ENCODE measurements around the gene BRAP. TPM values are rescaled to one million over a fixed set of nuclear protein-coding genes. Genes with fewer than 3 reads are reported as not detected.

The BRAP gene, protein sequence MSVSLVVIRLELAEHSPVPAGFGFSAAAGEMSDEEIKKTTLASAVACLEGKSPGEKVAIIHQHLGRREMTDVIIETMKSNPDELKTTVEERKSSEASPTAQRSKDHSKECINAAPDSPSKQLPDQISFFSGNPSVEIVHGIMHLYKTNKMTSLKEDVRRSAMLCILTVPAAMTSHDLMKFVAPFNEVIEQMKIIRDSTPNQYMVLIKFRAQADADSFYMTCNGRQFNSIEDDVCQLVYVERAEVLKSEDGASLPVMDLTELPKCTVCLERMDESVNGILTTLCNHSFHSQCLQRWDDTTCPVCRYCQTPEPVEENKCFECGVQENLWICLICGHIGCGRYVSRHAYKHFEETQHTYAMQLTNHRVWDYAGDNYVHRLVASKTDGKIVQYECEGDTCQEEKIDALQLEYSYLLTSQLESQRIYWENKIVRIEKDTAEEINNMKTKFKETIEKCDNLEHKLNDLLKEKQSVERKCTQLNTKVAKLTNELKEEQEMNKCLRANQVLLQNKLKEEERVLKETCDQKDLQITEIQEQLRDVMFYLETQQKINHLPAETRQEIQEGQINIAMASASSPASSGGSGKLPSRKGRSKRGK
- 23.2 and 33.8 TPM in 2 replicates for total RNA-seq

DNA sequence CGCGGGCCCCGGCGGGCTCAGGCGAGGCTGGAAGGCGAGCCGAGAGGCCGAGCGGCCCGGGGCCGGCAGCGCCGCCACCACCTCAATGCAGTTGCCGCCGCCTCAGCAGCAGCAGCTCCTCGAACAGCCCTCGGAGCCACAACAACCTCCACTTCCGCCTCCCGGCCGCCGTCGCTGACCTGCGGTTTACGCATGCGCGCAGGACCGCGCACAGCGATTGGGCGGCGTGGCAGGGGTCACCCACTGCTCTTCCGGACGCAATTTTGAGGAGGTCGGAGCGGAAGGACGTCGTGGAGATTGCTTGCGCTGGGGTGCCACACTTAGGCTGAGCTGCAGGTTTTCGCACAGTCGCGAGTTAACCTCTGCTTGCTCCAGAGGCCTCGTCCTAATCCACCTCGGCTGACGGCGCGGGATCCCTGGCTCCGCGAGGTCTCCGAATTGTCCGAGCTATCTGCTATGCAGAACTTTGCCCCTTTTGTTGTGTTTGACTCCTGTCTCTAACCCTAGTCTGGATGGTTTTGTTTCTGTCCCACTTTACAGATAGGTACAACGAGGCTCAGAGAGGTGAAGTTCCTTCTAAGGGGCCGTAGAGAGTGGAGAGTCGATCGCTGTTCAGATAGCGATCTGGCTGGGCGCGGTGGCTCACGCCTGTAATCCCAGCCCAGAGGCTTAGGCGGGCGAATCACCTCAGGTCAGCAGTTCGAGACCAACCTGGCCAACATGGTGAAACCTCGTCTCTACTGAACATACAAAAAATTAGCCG lies at the start of gene BRAP, which contains the start of gene ACAD10:
Gene BRAP (minus strand): TSS at position 146 of the 763 bp plus-strand sequence. CDS start 164 bp downstream, outside the sequence.
Gene ACAD10 (plus strand): TSS at position 243 of the 763 bp plus-strand sequence. CDS start 6,657 bp downstream, outside the sequence.

DNA sequence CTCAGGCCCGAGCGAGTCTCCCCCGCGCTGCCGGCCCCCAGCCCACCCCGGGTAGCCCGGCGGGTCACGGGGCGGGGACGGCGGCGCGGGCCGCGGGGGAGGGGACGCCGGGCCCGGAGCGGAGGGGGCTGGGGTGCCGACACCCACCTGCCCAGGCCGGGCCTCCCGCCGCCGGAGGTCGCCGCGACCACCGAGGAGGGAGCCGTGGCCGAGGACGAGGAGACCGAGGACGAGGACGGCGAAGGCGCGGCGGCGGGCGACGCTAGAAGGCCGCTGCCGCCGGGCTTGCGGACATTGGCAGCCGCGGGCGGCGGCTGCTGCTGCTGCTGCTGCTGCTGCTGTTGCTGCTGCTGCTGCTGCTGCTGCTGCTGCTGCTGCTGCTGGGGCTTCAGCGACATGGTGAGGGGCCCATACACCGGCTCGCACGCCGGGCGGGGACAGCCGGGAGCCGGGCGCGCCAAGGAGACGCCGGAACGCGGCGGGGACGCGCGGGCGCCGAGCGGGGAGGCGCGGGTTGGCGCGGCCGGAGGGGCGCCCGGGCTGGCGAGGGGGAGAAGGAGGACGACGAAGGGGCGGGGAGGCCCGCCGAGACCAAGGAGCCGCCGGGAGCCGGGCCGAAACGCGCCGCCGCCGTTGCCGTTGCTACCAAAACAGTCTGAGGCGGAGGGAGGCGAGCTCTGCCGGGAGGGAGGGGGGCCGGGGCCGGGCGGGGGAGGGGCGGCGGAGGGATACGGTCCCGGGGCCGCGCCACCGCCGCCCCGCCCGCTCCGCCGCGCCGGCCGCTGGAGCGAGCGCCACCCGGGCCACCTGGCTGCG lies 86.9 kb downstream of the BRAP start, which contains the start of gene ATXN2:
Gene ATXN2 (minus strand): TSS at position 679 of the 816 bp plus-strand sequence. CDS start 281 bp downstream, at position 398.

Other genes with a start within 250 kb of the BRAP start
- 7.5 and 35.7 TPM in 2 replicates for gene ATXN2, start 86.6 kb downstream of the BRAP start, total RNA-seq
- 16.1 and 17.1 TPM in 2 replicates for gene ACAD10, start 97 bp upstream of the BRAP start, total RNA-seq
- 31.4 and 84.9 TPM in 2 replicates for gene ALDH2, start 81.0 kb upstream of the BRAP start, total RNA-seq
- gene MAPKAPK5, start 156.3 kb upstream of the BRAP start, total RNA-seq, result 33.8 and 48.5 TPM in 2 replicates

All from nasal cavity respiratory epithelium epithelial cell of viscerocranial mucosa (primary cell).